Measurements from ENCODE around the gene TCEAL9.

Gene TCEAL9

GRCh38 chrX:103386332-103386731 lies 30.0 kb downstream of the TCEAL9 start:
- no peaks in the 10 kb centered on the region for H3K4me1 Mint-ChIP-seq
- DNase-seq (ENCODE audit: low spot score in 2 of 2) (no peak), ATAC-seq (ENCODE audit: low read depth) (no peak)
- no peaks in the 10 kb centered on the region for H3K9me3 Mint-ChIP-seq
- no peak overlapping the region for H3K27ac Mint-ChIP-seq
- no peaks in the 10 kb centered on the region for H3K36me3 Mint-ChIP-seq
- no peak overlapping the region for H3K4me3 Mint-ChIP-seq
- H3K27me3 Mint-ChIP-seq: peaks cover 4% of the 10 kb centered on the region

- Mint-ChIP-seq H3K9me3 (no peaks in the 10 kb centered on the region), H3K36me3 (no peaks in the 10 kb centered on the region), H3K4me1 (no peaks in the 10 kb centered on the region), H3K27ac (no peak overlapping the region), H3K27me3 (peaks cover 1% of the 10 kb centered on the region), H3K4me3 (no peak overlapping the region)
- ATAC-seq (ENCODE audit: low read depth) (no peak), DNase-seq (ENCODE audit: low spot score in 2 of 2) (no peak)
Measured at GRCh38 chrX:103393487-103393886, 37.2 kb downstream of the TCEAL9 start.

GRCh38 chrX:103396186-103396585 lies 39.9 kb downstream of the TCEAL9 start:
- no peaks in the 10 kb centered on the region for H3K9me3 Mint-ChIP-seq
- DNase-seq (ENCODE audit: low spot score in 2 of 2): no peak
- no peaks in the 10 kb centered on the region for H3K4me1 Mint-ChIP-seq
- no peaks in the 10 kb centered on the region for H3K36me3 Mint-ChIP-seq
- no peak overlapping the region for H3K4me3 Mint-ChIP-seq
- no peak for ATAC-seq (ENCODE audit: low read depth)
- no peak overlapping the region for H3K27ac Mint-ChIP-seq
- no peaks in the 10 kb centered on the region for H3K27me3 Mint-ChIP-seq

DNA sequence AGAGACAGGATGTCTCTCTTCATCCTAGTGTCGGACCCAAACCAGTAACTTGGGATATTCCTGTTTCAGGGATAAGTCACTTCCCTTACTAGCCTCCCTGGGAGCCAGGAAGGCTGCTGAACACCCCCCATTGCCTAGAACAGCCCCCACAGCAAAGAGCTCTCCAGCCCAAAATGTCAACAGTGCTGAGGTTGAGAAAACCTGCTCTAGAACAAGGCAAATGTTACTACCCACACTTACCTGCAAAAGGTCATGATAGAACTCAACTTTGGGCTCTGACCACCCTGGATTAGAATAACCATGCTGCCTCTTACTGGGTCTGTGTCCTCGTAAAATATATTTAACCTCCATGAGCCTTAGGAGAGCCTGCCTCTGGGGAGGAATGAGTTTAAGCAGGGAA lies 40.4 kb downstream of the TCEAL9 start:
- Mint-ChIP-seq H3K4me1 (no peaks in the 10 kb centered on the region), H3K4me3 (no peak overlapping the region), H3K36me3 (no peaks in the 10 kb centered on the region), H3K27ac (no peak overlapping the region), H3K27me3 (no peaks in the 10 kb centered on the region), H3K9me3 (no peaks in the 10 kb centered on the region)
- no peak for DNase-seq (ENCODE audit: low spot score in 2 of 2)
- ATAC-seq (ENCODE audit: low read depth): no peak

DNA sequence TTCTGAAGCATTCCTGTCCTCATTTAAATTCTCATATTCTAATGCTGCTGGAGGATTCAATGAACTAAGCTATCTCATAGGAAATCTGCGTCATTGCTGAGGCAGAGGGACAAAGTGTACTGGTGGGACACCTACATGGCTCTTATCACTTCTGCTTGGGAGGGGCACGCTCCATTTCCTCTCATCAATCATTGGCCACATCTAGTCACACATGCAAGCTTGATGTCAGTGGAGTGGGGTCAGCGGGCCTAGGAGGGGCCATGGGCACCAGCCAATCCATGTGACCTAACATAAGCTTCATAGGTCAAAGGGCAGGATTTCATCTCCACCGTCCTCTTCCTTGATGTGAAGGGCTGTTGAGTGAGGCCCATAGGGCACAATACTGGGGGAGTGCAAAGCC lies 41.4 kb downstream of the TCEAL9 start:
- DNase-seq (ENCODE audit: low spot score in 2 of 2) (no peak), ATAC-seq (ENCODE audit: low read depth) (no peak)
- no peaks in the 10 kb centered on the region for H3K36me3 Mint-ChIP-seq
- H3K27ac Mint-ChIP-seq: no peak overlapping the region
- H3K4me1 Mint-ChIP-seq: no peaks in the 10 kb centered on the region
- H3K27me3 Mint-ChIP-seq: peaks cover 2% of the 10 kb centered on the region
- H3K4me3 Mint-ChIP-seq: no peak overlapping the region
- no peaks in the 10 kb centered on the region for H3K9me3 Mint-ChIP-seq

- H3K4me1 Mint-ChIP-seq: no peaks in the 10 kb centered on the region
- H3K4me3 Mint-ChIP-seq: no peak overlapping the region
- no peak overlapping the region for H3K27ac Mint-ChIP-seq
- DNase-seq (ENCODE audit: low spot score in 2 of 2) (no peak), ATAC-seq (ENCODE audit: low read depth) (no peak)
- H3K9me3 Mint-ChIP-seq: no peaks in the 10 kb centered on the region
- no peaks in the 10 kb centered on the region for H3K36me3 Mint-ChIP-seq
- peaks cover 2% of the 10 kb centered on the region for H3K27me3 Mint-ChIP-seq
Measured at GRCh38 chrX:103398421-103398864, 42.1 kb downstream of the TCEAL9 start.

GRCh38 chrX:103399744-103400143 lies 43.4 kb downstream of the TCEAL9 start:
- Mint-ChIP-seq H3K4me3 (no peak overlapping the region), H3K27me3 (peaks cover 2% of the 10 kb centered on the region), H3K9me3 (no peaks in the 10 kb centered on the region), H3K27ac (no peak overlapping the region), H3K4me1 (no peaks in the 10 kb centered on the region), H3K36me3 (no peaks in the 10 kb centered on the region)
- DNase-seq (ENCODE audit: low spot score in 2 of 2) (no peak), ATAC-seq (ENCODE audit: low read depth) (no peak)

- DNase-seq (ENCODE audit: low spot score in 2 of 2): no peak
- ATAC-seq (ENCODE audit: low read depth): no peak
- peaks cover 3% of the 10 kb centered on the region for H3K4me1 Mint-ChIP-seq
- no peak overlapping the region for H3K4me3 Mint-ChIP-seq
- peaks cover 2% of the 10 kb centered on the region for H3K27me3 Mint-ChIP-seq
- H3K27ac Mint-ChIP-seq: no peak overlapping the region
- no peaks in the 10 kb centered on the region for H3K36me3 Mint-ChIP-seq
- no peaks in the 10 kb centered on the region for H3K9me3 Mint-ChIP-seq
Measured at GRCh38 chrX:103400931-103401330, 44.6 kb downstream of the TCEAL9 start.

DNA sequence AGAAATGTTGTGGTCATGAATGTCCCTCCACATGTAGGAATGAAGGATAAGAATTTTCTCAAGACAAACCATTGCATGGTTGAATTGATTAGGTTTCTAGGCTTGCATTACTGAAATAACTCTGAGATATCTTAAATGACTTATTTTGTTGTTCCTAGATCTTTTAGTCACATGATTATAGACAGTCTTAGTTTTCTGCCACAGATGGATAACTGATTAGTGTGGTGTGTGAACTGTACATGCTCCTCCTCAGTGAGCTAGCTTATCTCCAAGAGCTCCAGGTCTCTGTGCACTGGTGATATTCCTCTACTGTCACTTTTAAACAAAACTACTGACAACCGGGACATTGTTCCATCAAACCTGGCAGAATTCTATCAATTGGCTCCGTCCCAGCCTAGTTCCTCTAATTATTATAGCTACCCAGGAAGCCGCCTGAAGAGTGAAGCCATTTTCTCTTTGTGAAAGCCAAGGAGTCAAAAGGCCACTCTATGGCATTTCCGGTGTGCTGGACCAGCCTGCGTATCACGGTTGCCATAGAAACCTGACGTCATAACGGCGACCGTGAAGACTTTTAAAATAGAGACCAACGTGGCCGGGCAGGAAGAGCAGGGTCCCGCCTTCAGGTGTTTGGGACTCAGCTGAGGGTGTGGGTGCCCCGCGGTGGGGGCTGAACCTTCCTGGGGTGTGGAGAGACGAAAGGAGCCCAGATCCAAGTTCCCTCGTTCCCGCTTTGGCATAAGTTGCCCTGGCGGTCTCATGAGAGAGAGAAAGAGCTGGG lies 48.1 kb downstream of the TCEAL9 start:
- peak; percentile 14 to 25 for DNase-seq (ENCODE audit: low spot score in 2 of 2)
- ATAC-seq (ENCODE audit: low read depth): peak; percentile 82
- Mint-ChIP-seq H3K36me3 (no peaks in the 10 kb centered on the region), H3K9me3 (no peaks in the 10 kb centered on the region), H3K4me3 (peak overlapping the region; percentile 93), H3K27ac (peak overlapping the region; percentile 95), H3K27me3 (peaks cover 2% of the 10 kb centered on the region), H3K4me1 (peaks cover 3% of the 10 kb centered on the region)

- DNase-seq (ENCODE audit: low spot score in 2 of 2) (no peak), ATAC-seq (ENCODE audit: low read depth) (no peak)
- Mint-ChIP-seq H3K4me1 (peaks cover 3% of the 10 kb centered on the region), H3K9me3 (no peaks in the 10 kb centered on the region), H3K27ac (peak overlapping the region; percentile 95), H3K36me3 (no peaks in the 10 kb centered on the region), H3K4me3 (peak overlapping the region; percentile 93), H3K27me3 (peaks cover 2% of the 10 kb centered on the region)
Measured at GRCh38 chrX:103405009-103405333, 48.7 kb downstream of the TCEAL9 start.

DNA sequence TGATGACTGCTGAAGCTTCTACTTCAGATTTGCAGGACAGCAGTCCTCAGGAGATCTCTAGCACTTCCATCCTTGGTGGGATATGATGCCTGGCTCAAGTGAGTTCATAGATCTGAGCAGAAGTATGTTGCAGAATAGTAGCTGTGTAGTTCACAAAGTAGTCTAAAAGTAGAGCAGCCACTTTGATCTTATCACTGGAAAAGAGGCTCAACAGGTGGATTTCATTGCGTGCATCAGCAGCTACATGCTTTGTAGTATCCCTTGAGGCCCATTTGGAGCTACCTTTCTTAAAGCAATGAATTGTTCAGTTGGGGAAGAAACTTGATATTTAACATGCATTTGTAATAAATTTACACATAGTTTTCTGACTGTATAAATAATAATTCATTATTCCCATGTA lies 50.0 kb downstream of the TCEAL9 start:
- Mint-ChIP-seq H3K27ac (no peak overlapping the region), H3K9me3 (no peaks in the 10 kb centered on the region), H3K27me3 (peaks cover 2% of the 10 kb centered on the region), H3K4me3 (no peak overlapping the region), H3K36me3 (no peaks in the 10 kb centered on the region), H3K4me1 (peaks cover 3% of the 10 kb centered on the region)
- ATAC-seq (ENCODE audit: low read depth) (no peak), DNase-seq (ENCODE audit: low spot score in 2 of 2) (no peak)

DNA sequence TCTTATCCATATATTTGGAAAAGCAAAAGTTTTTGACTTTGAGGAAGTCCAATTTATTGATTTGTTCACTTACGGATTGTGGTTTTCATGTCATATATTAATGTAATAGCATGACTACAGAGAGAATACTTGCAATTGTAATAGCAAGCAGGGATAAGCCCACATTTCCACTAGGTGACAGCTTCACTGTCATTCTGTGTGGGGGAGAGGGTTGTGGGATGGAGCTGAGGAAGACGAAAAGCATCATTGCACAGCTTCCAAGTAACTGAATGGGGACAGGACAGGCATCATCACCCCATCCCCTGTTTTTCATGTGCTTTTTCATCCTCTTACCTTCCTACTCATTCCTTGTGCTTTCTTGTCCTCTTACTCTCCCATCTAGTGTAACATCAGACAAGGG lies 51.5 kb downstream of the TCEAL9 start:
- no peak for DNase-seq (ENCODE audit: low spot score in 2 of 2)
- peaks cover 3% of the 10 kb centered on the region for H3K4me1 Mint-ChIP-seq
- H3K9me3 Mint-ChIP-seq: no peaks in the 10 kb centered on the region
- H3K4me3 Mint-ChIP-seq: no peak overlapping the region
- H3K27ac Mint-ChIP-seq: no peak overlapping the region
- no peaks in the 10 kb centered on the region for H3K36me3 Mint-ChIP-seq
- no peaks in the 10 kb centered on the region for H3K27me3 Mint-ChIP-seq
- no peak for ATAC-seq (ENCODE audit: low read depth)

All from memory B cell (primary cell).